ENCODE measurements around the gene ITIH5. TPM values are rescaled to one million over a fixed set of nuclear protein-coding genes. Genes with fewer than 3 reads are reported as not detected.

Gene ITIH5
- total and polyA plus RNA-seq, 2 of the 13 experiments (the other 11 are each of a cell fraction or from before 2014, with no cell fraction given): 4.7 to 8.9 TPM

GRCh38 chr10:7559386-7559785, 107.4 kb downstream of the ITIH5 start:
- ChIA-PET POLR2A (interaction anchor here (1.0 kb wide), 1 partner anchor 26 kb away, joined by 3 read pairs; no protein-coding TSS in a partner anchor), CTCF (ENCODE audit: low intra/inter-chr PET ratio, low total read pairs) (no interaction called here)
- H3K27ac ChIP-seq (ENCODE audit: extremely low read length, insufficient read depth, low read length): no peak overlapping the region
- intact Hi-C loops (cut with micrococcal nuclease; ENCODE audit: unreplicated experiment) (no loop called here), in situ Hi-C loops (cut with HindIII; ENCODE audit: extremely low pct_ligation_motif_present, low pct_unique_long_range_greater_than_20kb) (no loop called here)
- H3K4me1 ChIP-seq (ENCODE audit: insufficient read depth, low read length): peaks cover 41% of the 10 kb centered on the region
- DNase-seq (ENCODE audit: low spot score) (no peak), ATAC-seq (no peak), FAIRE-seq (no peak)
- no peak overlapping the region for H3K4me2 ChIP-seq (ENCODE audit: low read depth, low read length)
- H4K20me1 ChIP-seq (ENCODE audit: insufficient read depth, low read length): no peaks in the 10 kb centered on the region
- no peaks in the 10 kb centered on the region for H3K27me3 ChIP-seq (ENCODE audit: control insufficient read depth in 1 of 2, insufficient read depth in 2 of 2, low read length in 2 of 2)
- H2AFZ ChIP-seq (ENCODE audit: low read length): no peak overlapping the region
- no peaks in the 10 kb centered on the region for H3K9me3 ChIP-seq (ENCODE audit: low read length)
- H3K79me2 ChIP-seq (ENCODE audit: insufficient read depth, low read length): no peaks in the 10 kb centered on the region
- no TSS peak for BruUV-seq (replicated peaks)
- no peak for TF ChIP-seq ZNF468 (CRISPR knock-in tag; IDR thresholded peaks at IDR 0.05)
- no peak for TF ChIP-seq NFKBIZ (CRISPR knock-in tag; IDR thresholded peaks at IDR 0.05)
- TF ChIP-seq NKX3-1 (CRISPR knock-in tag; IDR thresholded peaks at IDR 0.05): no peak
- TF ChIP-seq ZNF260 (CRISPR knock-in tag; IDR thresholded peaks at IDR 0.05; ENCODE audit: borderline replicate concordance, low read depth): no peak
- no peak for TF ChIP-seq MIER3 (CRISPR knock-in tag; IDR thresholded peaks at IDR 0.05; ENCODE audit: borderline replicate concordance)
- no peak for TF ChIP-seq ZNF280B (CRISPR knock-in tag; IDR thresholded peaks at IDR 0.05; ENCODE audit: borderline replicate concordance)
- TF ChIP-seq, protein P1, sequence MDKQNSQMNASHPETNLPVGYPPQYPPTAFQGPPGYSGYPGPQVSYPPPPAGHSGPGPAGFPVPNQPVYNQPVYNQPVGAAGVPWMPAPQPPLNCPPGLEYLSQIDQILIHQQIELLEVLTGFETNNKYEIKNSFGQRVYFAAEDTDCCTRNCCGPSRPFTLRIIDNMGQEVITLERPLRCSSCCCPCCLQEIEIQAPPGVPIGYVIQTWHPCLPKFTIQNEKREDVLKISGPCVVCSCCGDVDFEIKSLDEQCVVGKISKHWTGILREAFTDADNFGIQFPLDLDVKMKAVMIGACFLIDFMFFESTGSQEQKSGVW (CRISPR knock-in tag; IDR thresholded peaks at IDR 0.05; ENCODE audit: borderline replicate concordance): no peak
- TF ChIP-seq ZNF678 (CRISPR knock-in tag; IDR thresholded peaks at IDR 0.05): no peak
- TF ChIP-seq NR3C1 (CRISPR knock-in tag; IDR thresholded peaks at IDR 0.05): no peak
- TF ChIP-seq GPBP1L1 (CRISPR knock-in tag; IDR thresholded peaks at IDR 0.05): no peak
- TF ChIP-seq NCOA2 (CRISPR knock-in tag; IDR thresholded peaks at IDR 0.05): no peak
- TF ChIP-seq, protein P2, sequence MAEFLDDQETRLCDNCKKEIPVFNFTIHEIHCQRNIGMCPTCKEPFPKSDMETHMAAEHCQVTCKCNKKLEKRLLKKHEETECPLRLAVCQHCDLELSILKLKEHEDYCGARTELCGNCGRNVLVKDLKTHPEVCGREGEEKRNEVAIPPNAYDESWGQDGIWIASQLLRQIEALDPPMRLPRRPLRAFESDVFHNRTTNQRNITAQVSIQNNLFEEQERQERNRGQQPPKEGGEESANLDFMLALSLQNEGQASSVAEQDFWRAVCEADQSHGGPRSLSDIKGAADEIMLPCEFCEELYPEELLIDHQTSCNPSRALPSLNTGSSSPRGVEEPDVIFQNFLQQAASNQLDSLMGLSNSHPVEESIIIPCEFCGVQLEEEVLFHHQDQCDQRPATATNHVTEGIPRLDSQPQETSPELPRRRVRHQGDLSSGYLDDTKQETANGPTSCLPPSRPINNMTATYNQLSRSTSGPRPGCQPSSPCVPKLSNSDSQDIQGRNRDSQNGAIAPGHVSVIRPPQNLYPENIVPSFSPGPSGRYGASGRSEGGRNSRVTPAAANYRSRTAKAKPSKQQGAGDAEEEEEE (CRISPR knock-in tag; IDR thresholded peaks at IDR 0.05; ENCODE audit: borderline replicate concordance): no peak
- no peak for TF ChIP-seq MEIS2 (CRISPR knock-in tag; IDR thresholded peaks at IDR 0.05)
- no peak for TF ChIP-seq ZNF382 (CRISPR knock-in tag; IDR thresholded peaks at IDR 0.05; ENCODE audit: borderline replicate concordance)
- H3K4me3 ChIP-seq (replicated peaks in 1 of 3; ENCODE audit: insufficient read depth in 1 of 3, low read depth in 2 of 3, low read length in 3 of 3): no peak overlapping the region
- 42% methylated on average over 3 of the region's 3 CpGs for WGBS (ENCODE audit: low lambda C conversion rate)
- H3K9ac ChIP-seq (ENCODE audit: insufficient read depth, low read depth, low read length): no peak overlapping the region
- H3K36me3 ChIP-seq (replicated peaks in 1 of 2; ENCODE audit: control insufficient read depth in 1 of 2, insufficient read depth in 2 of 2, low read length in 2 of 2): no peaks in the 10 kb centered on the region
